IPS DF 6.9 (cell line): ENCODE results near the gene NUCB2.
"Not testable (repeated sequence)": the region's sequence is repeated elsewhere in the genome, so short reads cannot be mapped to it uniquely, and the experiment has no call there.

ENCODE experiments used
- DNase-seq: peaks from one replicate; pipeline ENCODE4 v3.0.0-alpha.2; 2013; ENCODE audit warnings: low read depth, low spot score
- H3K27ac ChIP-seq: one replicate; pipeline ENCODE4 v1.5.1; 2013; ENCODE audit warnings: low read length, control low read depth
- H3K27me3 ChIP-seq: 2 replicates; pipeline ENCODE4 v1.6.1; 2013; ENCODE audit warnings: mild to moderate bottlenecking, low read length; ENCODE audit not compliant: control insufficient read depth, insufficient read depth
- H3K36me3 ChIP-seq: 2 replicates; pipeline ENCODE4 v1.6.1; 2013; ENCODE audit warnings: low read length; ENCODE audit not compliant: control insufficient read depth, insufficient read depth
- H3K4me1 ChIP-seq: 2 replicates; pipeline ENCODE4 v1.6.1; 2013; ENCODE audit warnings: low read length; ENCODE audit not compliant: control insufficient read depth, insufficient read depth
- H3K4me3 ChIP-seq: 2 replicates; pipeline ENCODE4 v1.5.1; 2013; ENCODE audit warnings: mild to moderate bottlenecking, low read length
- H3K9me3 ChIP-seq: 2 replicates; pipeline ENCODE4 v1.6.1; 2013; ENCODE audit warnings: low read length, inconsistent platforms; ENCODE audit not compliant: control insufficient read depth, insufficient read depth
- WGBS: extraction: QIAGEN DNeasy Blood & Tissue Kit; methylation state at CpG from one replicate; pipeline ENCODE4 v1.1.7; 2013; ENCODE audit warnings: mixed read lengths, missing lambda C conversion rate; ENCODE audit not compliant: insufficient read length, insufficient coverage; 5-methylcytosine and 5-hydroxymethylcytosine counted together

The NUCB2 gene

DNA sequence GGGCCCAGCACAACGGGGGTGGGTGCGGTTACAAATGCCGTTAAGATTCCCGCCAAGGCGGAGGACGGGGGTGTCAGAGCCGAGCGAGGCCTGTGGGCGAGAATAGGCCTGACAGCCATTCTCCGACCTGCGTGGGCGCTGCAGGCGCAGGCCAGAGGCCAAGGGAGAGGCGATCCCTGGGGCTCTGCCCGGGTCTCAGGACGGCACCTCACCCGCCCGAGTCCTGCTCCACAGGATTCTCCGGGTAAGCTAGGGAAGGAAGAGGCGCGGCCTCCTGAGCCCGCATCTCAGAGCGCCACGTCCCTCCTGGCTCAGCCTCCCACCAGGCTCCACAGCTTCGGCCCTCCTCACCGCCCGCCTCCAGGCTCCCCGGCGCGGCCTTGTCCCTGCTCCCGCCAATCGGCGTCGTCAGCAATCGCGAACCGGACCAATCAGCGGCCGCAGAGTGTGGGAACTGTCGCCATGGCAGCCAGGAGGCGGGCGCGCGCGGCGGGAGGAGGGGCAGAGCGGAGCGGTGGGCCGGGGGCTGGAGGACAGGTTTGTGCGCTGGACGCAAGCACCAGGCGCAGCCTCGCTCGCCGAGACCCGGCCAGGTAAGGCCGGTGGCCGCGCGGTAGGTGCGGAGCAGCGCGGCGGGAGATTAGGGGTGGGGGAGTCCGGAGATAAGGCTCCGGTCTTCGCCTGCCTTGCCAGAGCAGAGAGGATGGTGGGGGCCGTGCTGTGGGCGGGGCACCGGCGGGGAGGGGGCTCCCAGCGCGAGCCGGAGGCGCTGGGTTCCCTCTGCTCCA, at the start of gene NUCB2:
NUCB2 (plus strand) TSS at position 504 of the 788 bp plus-strand sequence. CDS start 18,585 bp downstream, outside the sequence.
- no peaks in the 10 kb centered on the region for H3K27me3 ChIP-seq
- no peak within 1 kb of the TSS for H3K27ac ChIP-seq

DNA sequence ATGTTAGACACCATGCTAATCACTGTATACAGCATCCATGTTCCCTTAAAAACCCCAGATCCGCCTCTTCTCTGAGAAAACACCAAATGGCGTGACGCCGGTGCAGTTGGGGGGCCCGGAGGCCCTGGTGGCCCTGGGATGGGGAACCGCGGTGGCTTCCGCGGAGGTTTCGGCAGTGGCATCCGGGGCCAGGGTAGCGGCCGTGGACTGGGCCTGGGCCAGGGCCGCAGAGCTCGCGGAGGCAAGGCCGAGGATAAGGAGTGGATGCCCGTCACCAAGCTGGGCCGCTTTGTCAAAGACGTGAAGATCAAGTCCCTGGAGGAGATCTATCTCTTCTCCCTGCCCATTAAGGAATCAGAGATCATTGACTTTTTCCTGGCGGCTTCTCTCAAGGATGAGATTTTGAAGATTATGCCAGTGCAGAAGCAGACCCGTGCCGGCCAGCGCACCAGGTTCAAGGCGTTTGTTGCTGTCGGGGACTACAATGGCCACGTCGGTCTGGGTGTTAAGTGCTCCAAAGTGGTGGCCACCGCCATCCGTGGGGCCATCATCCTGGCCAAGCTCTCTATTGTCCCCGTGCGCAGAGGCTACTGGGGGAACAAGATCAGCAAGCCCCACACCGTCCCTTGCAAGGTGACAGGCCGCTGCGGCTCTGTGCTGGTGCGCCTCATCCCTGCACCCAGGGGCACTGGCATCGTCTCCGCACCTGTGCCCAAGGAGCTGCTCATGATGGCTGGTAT, 48.2 kb upstream of the NUCB2 start:
- H3K4me1 ChIP-seq, H3K27me3 ChIP-seq, DNase-seq, H3K4me3 ChIP-seq, H3K9me3 ChIP-seq, H3K36me3 ChIP-seq, H3K27ac ChIP-seq: not testable (repeated sequence)
- no CpG with 5 or more reads among the region's 38 CpGs for WGBS

More for the DNA sequence above, at the start of gene NUCB2:
- Histone ChIP-seq H3K4me3 (peak within 1 kb of the TSS; percentile 53; the same call in 1 of the 2 replicates), H3K9me3 (no peaks in the 10 kb centered on the region), H3K36me3 (no peaks in the 10 kb centered on the region), H3K4me1 (0 out of 2 replicates have a peak, but pooled peaks cover 1% of the 10 kb centered on the region)
- DNase-seq = peak; percentile 88
- WGBS = no CpG with 5 or more reads among the region's 75 CpGs

DNA sequence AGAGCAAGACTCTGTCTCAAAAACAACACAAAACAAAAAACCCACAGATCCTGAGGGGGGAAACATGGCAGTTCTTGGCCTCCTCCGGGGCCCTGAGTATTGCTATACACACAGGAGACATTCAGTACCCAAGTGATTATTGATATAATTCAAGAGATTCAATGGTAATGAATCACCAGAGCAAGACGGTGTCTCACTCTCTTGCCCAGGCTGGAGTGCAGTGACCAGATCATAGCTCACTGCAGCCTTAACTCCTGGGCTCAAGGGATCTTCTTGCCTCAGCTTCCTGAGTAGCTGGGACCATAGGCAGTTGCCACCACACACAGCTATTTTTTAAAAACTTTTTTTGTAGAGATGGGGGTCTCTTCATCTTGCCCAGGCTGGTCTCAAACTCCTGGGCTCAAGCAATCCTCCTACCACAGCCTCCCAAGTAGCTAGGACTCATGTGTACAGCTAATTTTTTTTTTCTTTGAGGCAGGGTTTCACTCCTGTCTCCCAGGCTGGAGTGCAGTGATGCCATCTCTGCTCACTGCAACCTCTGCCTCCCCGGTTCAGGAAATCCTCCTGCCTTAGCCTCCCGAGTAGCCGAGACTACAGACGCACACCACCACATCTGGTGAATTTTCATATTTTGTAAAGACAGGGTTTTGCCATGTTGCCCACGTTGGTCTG, 46.9 kb upstream of the NUCB2 start:
- DNase-seq = no peak
- H3K4me3 ChIP-seq = no peak overlapping the region
- no CpG with 5 or more reads among the region's 7 CpGs for WGBS
- no peaks in the 10 kb centered on the region for H3K4me1 ChIP-seq
- no peaks in the 10 kb centered on the region for H3K9me3 ChIP-seq
- H3K36me3 ChIP-seq = no peaks in the 10 kb centered on the region
- H3K27me3 ChIP-seq = no peaks in the 10 kb centered on the region
- no peak overlapping the region for H3K27ac ChIP-seq

DNA sequence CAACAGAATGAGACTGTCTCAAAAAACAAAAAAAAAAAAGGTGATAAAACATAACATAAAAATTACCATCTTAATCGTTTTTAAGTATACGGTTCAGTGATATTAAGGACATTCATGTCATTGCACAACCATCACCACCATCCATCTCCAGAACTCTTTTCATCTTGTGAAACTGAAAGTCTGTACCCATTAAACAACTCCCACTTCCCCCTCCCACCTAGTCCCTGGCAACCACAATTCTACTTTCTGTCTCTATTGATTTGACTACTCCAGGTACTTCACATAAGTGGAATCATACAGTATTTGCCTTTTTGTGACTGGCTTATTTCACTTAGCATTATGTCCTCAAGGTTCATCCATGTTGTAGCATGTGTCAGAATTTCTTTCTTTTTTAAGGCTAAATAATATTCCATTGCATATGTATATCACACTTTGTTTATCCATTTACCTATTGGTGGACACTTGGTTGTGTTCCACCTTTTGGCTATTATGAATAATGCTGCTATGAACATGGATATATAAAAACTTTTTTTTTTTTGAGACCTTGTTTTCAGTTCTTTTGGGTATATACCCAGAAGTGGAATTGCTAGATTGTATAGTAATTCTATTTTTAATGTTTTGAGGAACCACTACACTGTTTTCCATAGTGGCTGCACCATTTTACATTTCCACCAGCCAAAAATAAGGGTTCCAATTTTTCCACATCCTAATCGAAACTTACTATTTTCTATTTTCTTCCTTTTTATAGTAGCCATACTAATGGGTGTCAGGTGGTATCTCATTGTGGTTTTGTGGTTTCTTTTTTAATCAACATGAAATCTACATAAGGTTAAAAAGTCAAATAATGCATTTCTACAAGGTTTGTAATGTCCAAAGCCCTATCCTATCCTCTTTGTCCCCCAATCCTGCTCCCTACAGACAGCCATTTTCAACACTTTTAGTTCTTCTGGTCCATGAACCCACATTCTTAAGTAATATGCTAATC, 45.4 kb upstream of the NUCB2 start:
- H3K36me3 ChIP-seq = no peaks in the 10 kb centered on the region
- H3K27ac ChIP-seq = no peak overlapping the region
- no peak for DNase-seq
- H3K4me3 ChIP-seq = no peak overlapping the region
- no peaks in the 10 kb centered on the region for H3K27me3 ChIP-seq
- WGBS = 100% methylated on average over 1 of the region's 3 CpGs
- H3K9me3 ChIP-seq = no peaks in the 10 kb centered on the region
- H3K4me1 ChIP-seq = no peaks in the 10 kb centered on the region

DNA sequence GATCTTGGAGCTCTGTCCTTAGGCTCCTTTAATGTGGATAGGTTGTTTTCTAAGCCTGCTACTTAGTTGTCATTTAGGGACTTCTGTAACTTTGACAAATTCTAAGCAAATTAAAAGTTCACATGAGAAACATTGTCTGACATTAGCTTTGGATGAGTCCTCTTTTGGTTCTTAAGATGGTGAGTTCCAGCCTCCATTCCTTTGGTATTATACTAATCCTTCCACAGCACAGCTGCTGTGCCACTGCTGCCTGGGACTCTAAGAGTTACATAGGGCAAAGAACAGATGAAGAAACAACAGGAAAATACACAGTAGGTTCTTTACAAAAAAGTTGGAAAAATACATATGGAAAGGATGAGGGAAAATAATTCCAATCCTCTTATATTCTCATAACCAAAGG, 43.4 kb upstream of the NUCB2 start:
- DNase-seq = no peak
- Histone ChIP-seq H3K9me3 (no peaks in the 10 kb centered on the region), H3K27ac (no peak overlapping the region)

DNA sequence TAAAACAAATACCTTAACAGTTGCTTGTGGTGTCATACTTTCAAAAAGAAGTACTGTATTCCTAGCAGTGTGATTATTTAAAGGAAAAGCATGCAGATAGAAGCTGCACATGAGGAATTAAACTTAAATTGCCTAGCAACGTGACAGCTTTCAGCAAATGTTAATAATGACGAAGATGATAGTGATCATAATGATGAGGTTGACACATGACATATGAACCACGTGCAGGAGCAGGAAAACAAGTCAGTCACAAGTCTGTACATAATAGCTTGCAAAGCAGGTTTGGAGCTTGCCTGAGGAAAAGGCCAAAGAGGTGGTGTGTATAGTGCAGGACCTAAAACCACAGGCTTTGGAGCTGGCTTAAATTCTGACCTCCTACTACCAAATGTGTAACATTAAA, 38.2 kb upstream of the NUCB2 start:
- no peak for DNase-seq
- WGBS = no CpG with 5 or more reads among the region's 3 CpGs
- Histone ChIP-seq H3K4me3 (no peak overlapping the region), H3K4me1 (no peaks in the 10 kb centered on the region), H3K36me3 (no peaks in the 10 kb centered on the region), H3K9me3 (no peaks in the 10 kb centered on the region), H3K27me3 (no peaks in the 10 kb centered on the region), H3K27ac (no peak overlapping the region)

More for the DNA sequence above, 43.4 kb upstream of the NUCB2 start:
- Histone ChIP-seq H3K4me3 (no peak overlapping the region), H3K4me1 (no peaks in the 10 kb centered on the region), H3K27me3 (no peaks in the 10 kb centered on the region), H3K36me3 (no peaks in the 10 kb centered on the region)

DNA sequence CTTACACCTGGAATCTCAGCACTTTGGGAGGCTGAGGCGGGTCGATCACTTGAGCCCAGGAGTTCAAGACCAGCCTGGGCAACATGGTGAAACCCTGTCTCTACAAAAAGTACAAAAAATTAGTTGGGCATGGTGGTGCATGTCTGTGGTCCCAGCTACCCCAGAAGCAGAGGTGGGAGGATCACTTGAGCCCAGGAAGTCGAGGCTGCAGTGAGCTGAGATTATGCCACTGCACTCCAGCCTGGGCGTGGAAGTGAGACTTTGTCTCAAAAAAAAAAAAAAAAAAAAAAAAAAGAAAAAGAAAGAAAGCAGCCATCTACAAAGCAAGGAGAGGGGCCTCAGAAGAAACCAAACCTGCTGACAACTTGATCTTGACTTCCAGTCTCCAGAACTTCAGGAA, 36.6 kb upstream of the NUCB2 start:
- H3K27ac ChIP-seq, H3K36me3 ChIP-seq, H3K27me3 ChIP-seq, DNase-seq, H3K4me3 ChIP-seq, H3K4me1 ChIP-seq, H3K9me3 ChIP-seq: not testable (repeated sequence)
- no CpG with 5 or more reads among the region's 4 CpGs for WGBS

DNA sequence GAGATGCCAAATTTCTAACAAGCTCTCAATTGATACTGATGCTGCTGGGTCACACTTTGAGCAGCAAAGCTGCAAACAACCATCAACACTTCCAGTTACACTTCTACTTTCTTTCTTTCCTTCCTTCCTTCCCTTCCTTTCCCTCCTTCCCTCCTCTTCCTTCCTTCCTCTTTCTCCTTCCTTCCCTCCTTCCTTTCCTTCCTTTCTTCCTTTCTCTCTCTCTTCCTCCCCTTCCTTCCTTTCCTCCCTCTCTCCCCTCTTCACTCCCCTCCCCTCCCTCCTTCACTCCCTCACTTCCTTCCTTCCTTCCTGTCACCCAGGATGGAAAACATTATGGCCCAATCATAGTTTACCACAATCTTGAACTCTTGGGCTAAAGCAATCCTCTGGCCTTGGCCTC, 35.8 kb upstream of the NUCB2 start:
- Histone ChIP-seq H3K36me3 (no peaks in the 10 kb centered on the region), H3K4me3 (no peak overlapping the region), H3K9me3 (no peaks in the 10 kb centered on the region), H3K4me1 (no peaks in the 10 kb centered on the region), H3K27me3 (no peaks in the 10 kb centered on the region), H3K27ac (no peak overlapping the region)
- no peak for DNase-seq

DNA sequence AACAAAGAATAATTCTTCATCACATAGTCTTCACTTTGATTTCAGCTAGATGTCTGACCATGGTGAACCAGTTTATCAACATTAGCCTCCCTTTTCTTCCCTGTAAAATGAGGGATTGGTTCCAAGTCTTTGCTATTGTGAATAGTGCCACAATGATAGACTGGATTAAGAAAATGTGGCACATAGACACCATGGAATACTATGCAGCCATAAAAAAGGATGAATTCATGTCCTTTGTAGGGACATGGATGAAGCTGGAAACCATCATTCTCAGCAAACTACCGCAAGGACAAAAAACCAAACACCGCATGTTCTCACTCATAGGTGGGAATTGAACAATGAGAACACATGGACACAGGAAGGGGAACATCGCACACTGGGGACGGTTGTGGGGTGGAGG, 33.6 kb upstream of the NUCB2 start:
- H3K9me3 ChIP-seq, DNase-seq, H3K4me1 ChIP-seq, H3K27me3 ChIP-seq, H3K36me3 ChIP-seq, H3K27ac ChIP-seq, H3K4me3 ChIP-seq: not testable (repeated sequence)
- WGBS = no CpG with 5 or more reads among the region's 4 CpGs

DNA sequence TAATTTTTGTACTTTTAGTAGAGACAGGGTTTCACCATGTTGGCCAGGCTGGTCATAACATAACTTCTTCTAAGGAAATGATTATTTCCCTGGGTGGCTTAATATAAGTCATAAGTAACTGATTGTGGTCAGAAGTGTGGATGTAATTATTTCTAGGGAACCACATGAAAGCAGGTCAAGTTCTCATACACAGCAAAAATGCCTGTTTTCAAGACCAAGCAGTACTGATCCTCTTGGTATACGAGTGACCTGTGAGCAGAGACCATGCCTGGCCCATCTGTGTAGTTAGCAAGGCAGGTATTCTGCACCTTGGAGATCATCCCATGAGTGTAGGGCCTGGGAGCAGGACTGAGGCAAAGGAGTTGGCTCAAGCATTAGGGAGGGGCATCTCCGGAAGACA, 32.5 kb upstream of the NUCB2 start:
- H3K27me3 ChIP-seq = no peaks in the 10 kb centered on the region
- H3K4me1 ChIP-seq = no peaks in the 10 kb centered on the region
- no peaks in the 10 kb centered on the region for H3K36me3 ChIP-seq
- H3K27ac ChIP-seq = no peak overlapping the region
- DNase-seq = no peak
- WGBS = no CpG with 5 or more reads among the region's 2 CpGs
- no peak overlapping the region for H3K4me3 ChIP-seq
- H3K9me3 ChIP-seq = no peaks in the 10 kb centered on the region
